PC-3 (cell line): ENCODE measurements around the gene NLRP6.
"Not testable (repeated sequence)": the region's sequence is repeated elsewhere in the genome, so short reads cannot be mapped to it uniquely, and the experiment has no call there.

Experiments used
- EZH2 ChIP-seq: fragments of 300-600 bp; sonication (generic); IDR thresholded peaks from one replicate; pipeline ENCODE4 v1.6.1; 2017; ENCODE audit warnings: antibody characterized with exemption, mild to moderate bottlenecking, low read length; ENCODE audit not compliant: unreplicated experiment
- EZH2phosphoT487 ChIP-seq: fragments of 300-600 bp; sonication (generic); IDR thresholded peaks from 2 replicates; pipeline ENCODE4 v1.6.1; 2018; ENCODE audit warnings: mild to moderate bottlenecking, antibody characterized with exemption, low read length, borderline replicate concordance
- TF ChIP-seq, protein P1 (sequence below): fragments of 300-600 bp; sonication (generic); conservative IDR thresholded peaks from 2 replicates; pipeline ENCODE4 v1.5.1; 2017; ENCODE audit warnings: antibody characterized with exemption, low read depth, mild to moderate bottlenecking, low read length

DNA sequence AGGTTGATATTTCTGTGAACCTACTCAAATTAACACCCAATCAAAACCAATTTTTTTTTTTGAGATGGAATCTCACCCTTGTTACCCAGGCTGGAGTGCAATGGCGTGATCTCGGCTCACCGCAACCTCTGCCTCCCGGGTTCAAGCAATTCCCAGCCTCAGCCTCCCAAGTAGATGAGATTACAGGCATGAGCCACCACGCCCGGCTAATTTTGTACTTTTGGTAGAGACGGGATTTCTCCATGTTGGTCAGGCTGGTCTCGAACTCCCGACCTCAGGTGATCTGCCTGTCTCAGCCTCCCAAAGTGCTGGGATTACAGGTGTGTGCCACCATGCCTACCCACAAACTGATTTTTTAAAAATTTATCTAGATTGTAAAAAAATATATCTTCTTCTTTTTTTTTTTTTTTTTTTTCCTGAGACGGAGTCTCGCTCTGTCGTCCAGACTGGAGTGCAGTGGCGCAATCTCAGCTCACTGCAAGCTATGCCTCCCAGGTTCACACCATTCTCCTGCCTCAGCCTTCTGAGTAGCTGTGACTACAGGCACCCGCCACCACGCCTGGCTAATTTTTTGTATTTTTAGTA is 50.4 kb downstream of the NLRP6 start:
- not testable (repeated sequence) for TF ChIP-seq EZH2phosphoT487, EZH2
- TF ChIP-seq, protein P1, sequence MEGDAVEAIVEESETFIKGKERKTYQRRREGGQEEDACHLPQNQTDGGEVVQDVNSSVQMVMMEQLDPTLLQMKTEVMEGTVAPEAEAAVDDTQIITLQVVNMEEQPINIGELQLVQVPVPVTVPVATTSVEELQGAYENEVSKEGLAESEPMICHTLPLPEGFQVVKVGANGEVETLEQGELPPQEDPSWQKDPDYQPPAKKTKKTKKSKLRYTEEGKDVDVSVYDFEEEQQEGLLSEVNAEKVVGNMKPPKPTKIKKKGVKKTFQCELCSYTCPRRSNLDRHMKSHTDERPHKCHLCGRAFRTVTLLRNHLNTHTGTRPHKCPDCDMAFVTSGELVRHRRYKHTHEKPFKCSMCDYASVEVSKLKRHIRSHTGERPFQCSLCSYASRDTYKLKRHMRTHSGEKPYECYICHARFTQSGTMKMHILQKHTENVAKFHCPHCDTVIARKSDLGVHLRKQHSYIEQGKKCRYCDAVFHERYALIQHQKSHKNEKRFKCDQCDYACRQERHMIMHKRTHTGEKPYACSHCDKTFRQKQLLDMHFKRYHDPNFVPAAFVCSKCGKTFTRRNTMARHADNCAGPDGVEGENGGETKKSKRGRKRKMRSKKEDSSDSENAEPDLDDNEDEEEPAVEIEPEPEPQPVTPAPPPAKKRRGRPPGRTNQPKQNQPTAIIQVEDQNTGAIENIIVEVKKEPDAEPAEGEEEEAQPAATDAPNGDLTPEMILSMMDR = not testable (repeated sequence)
